NB4 (cell line): ENCODE measurements around the gene IMPACT.
A peak's percentile ranks its signal among the peaks of the same experiment; 100 is the strongest.

ENCODE experiments used
- DNase-seq: peaks from one replicate; pipeline ENCODE4 v3.0.0; 2010; ENCODE audit warnings: low read depth
- H3K4me3 ChIP-seq: one replicate; pipeline ENCODE4 v1.5.1; 2011; ENCODE audit warnings: mild to moderate bottlenecking, low read depth, low read length, moderate library complexity
- MYC ChIP-seq: IDR thresholded peaks from 2 replicates; pipeline ENCODE4 v1.6.1; 2011; ENCODE audit warnings: low read depth, low read length
- POLR2A ChIP-seq: IDR thresholded peaks from 2 replicates; pipeline ENCODE4 v1.6.1; 2011; ENCODE audit warnings: mild to moderate bottlenecking; ENCODE audit not compliant: insufficient read length; ENCODE audit errors: extremely low read depth
- TF ChIP-seq, protein P1 (sequence below): IDR thresholded peaks from 2 replicates; pipeline ENCODE4 v1.6.1; 2011; ENCODE audit warnings: low read depth, low read length
- TF ChIP-seq, protein P2 (sequence below): IDR thresholded peaks from one replicate; pipeline ENCODE4 v1.5.1; 2012; ENCODE audit warnings: low read depth, low read length

IMPACT gene

DNA sequence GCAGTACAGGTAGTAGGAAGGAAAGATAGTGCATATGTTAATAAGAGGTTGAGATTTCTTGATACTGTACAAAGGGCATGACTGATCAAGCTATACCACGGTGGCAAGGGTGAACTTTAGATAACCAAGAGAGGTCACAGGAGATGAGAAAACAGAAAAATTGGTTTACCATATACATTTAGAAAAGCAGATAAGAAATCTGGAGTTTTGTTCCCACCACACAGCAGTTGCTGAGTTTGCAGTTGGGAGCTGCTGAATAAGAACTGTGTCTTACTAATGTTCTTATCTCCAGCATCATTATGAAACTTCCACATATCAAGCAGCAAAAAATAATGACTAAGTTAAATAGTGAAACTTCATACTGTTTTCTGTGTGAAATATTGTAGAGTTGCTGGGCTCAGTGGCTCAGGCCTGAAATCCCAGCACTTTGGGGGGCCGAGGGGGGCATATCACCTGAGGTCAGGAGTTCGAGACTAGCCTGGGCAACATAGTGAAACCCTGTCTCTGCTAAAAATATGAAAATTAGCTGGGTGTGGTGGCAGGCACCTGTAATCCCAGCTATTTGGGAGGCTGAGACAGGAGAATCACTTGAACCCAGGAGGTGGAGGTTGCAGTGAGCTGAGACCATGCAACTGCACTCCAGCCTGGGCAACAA is 12.0 kb upstream of the IMPACT start:
- H3K4me3 ChIP-seq = no peak overlapping the region
- TF ChIP-seq MYC = no peak
- TF ChIP-seq, protein P1, sequence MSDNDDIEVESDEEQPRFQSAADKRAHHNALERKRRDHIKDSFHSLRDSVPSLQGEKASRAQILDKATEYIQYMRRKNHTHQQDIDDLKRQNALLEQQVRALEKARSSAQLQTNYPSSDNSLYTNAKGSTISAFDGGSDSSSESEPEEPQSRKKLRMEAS = no peak
- TF ChIP-seq, protein P2, sequence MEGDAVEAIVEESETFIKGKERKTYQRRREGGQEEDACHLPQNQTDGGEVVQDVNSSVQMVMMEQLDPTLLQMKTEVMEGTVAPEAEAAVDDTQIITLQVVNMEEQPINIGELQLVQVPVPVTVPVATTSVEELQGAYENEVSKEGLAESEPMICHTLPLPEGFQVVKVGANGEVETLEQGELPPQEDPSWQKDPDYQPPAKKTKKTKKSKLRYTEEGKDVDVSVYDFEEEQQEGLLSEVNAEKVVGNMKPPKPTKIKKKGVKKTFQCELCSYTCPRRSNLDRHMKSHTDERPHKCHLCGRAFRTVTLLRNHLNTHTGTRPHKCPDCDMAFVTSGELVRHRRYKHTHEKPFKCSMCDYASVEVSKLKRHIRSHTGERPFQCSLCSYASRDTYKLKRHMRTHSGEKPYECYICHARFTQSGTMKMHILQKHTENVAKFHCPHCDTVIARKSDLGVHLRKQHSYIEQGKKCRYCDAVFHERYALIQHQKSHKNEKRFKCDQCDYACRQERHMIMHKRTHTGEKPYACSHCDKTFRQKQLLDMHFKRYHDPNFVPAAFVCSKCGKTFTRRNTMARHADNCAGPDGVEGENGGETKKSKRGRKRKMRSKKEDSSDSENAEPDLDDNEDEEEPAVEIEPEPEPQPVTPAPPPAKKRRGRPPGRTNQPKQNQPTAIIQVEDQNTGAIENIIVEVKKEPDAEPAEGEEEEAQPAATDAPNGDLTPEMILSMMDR = no peak
- no peak for TF ChIP-seq POLR2A
- no peak for DNase-seq

DNA sequence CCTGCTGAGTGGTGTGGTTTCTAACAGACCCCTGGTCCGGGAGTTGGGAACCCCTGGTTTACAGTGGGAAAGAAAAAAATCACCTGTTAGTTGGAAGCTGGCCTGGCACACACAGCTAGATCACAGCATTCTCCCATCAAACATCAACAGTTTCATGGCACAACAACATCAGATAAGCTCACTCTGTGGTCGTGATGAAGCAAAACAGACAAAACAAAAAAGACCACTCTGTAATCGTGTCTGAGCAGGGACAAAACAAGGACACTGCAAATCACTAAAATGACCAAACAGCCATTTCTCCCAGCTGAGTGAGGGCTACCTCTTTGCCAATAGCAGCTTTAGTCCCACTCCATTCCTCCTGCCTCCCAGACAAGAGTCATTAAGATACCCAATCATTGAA is 9.0 kb upstream of the IMPACT start:
- no peak overlapping the region for H3K4me3 ChIP-seq
- TF ChIP-seq MYC = no peak
- no peak for TF ChIP-seq POLR2A
- TF ChIP-seq, protein P1 = no peak
- TF ChIP-seq, protein P2 = no peak
- DNase-seq = no peak

DNA sequence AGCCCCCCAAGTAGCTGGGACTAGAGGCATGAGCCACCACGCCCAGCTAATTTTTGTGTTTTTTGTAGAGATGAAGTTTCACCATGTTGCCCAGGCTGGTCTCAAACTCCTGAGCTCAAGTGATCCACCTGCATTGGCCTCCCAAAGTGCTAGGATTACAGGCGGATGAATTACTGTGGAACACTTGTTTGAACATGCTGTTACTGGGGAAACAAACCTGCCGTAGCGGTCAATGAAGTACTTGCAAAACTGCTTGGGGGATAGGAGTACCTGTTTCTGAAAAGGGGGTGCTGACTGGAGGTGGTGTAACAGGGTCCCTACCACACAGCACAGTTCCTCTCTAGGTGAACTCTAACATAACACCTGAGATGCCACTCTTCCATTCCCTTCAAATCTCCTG is 5.9 kb upstream of the IMPACT start:
- no peak overlapping the region for H3K4me3 ChIP-seq
- no peak for DNase-seq
- TF ChIP-seq, protein P1 = no peak
- TF ChIP-seq, protein P2 = no peak
- TF ChIP-seq MYC (no peak), POLR2A (no peak)

DNA sequence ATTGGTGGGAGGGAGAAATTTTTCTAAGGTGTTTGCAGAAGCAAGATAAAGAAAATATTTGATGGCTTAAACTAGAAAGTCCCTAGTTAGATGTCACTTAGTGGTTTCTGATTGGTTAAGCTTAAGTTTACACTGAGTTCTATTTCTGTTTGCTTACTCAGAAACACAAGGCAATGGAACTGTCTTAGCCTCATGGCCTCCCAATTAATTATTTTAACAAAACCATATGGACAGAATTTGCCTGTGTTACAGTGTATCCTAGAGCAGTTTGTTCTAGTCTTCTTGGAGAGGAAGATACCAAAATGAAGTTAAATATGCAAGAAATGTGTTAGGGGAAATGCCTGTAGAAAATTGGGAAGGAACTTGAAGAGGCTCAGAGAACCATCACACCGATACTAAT is 4.6 kb upstream of the IMPACT start:
- DNase-seq = no peak
- TF ChIP-seq, protein P1 = no peak
- no peak for TF ChIP-seq MYC
- H3K4me3 ChIP-seq = no peak overlapping the region

DNA sequence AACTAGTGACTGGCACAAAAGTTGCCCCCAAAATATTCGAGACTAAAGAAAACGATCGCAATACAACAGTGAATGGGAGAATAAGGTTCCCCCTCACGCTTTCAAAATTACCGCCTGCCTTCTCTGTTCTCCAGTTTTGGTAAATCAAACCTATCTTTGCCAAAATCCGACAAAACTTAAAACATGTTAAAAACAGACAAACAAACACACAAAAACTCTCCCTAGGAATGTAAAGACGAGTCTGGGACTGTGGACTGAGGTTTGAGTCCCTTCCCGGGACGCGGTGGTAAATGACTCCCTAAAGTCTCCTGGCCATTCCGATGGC is 435 bp upstream of the IMPACT start:
- peak overlapping the region; percentile 68 for H3K4me3 ChIP-seq
- DNase-seq = no peak

DNA sequence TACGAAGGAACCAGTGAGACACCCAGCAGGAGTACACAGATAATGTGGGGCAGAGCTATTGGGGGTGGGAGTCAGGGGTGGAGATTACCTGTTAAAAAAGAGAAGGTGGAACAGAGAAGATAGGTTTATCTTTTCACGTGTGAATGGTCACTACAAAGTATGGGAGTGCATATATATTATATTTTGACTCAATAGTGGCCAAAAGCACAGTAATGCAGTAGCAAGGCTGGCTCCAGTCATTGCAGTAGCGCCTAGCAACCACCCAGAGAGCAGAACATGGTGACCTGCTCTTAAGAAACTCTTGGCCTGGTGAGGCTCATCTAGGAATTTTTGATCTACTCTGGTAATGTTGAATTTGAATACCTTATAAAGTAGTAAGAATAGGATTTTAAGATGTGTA is 1.0 kb downstream of the IMPACT start:
- TF ChIP-seq, protein P1 = no peak
- TF ChIP-seq MYC (no peak), POLR2A (no peak)
- TF ChIP-seq, protein P2 = no peak
- H3K4me3 ChIP-seq = peak overlapping the region; percentile 77
- DNase-seq = peak; percentile 53

More for the DNA sequence above, 435 bp upstream of the IMPACT start:
- TF ChIP-seq MYC (no peak), POLR2A (no peak)
- TF ChIP-seq, protein P1 = no peak
- TF ChIP-seq, protein P2 = no peak
